Progenitor cell of endocrine pancreas (in vitro differentiated cells): ENCODE results near the gene MACROD2. TPM values are rescaled to one million over a fixed set of nuclear protein-coding genes. Genes with fewer than 3 reads are reported as not detected.

ENCODE experiments used
- DNase-seq: peaks from one replicate; pipeline ENCODE4 v3.0.0; 2021; ENCODE audit warnings: low spot score; ENCODE audit not compliant: unreplicated experiment
- H3K27ac Mint-ChIP-seq: 2 replicates; pipeline ENCODE4 v1.8.0; 2021; ENCODE audit warnings: mild to moderate bottlenecking, moderate library complexity, mixed read lengths
- H3K27me3 Mint-ChIP-seq: 2 replicates; pipeline ENCODE4 v1.8.0; 2021; ENCODE audit warnings: mixed read lengths
- H3K36me3 Mint-ChIP-seq: 2 replicates; pipeline ENCODE4 v1.8.0; 2022; ENCODE audit warnings: mixed read lengths; ENCODE audit not compliant: insufficient read depth
- H3K4me1 Mint-ChIP-seq: 2 replicates; pipeline ENCODE4 v1.8.0; 2021; ENCODE audit warnings: low read depth, mixed read lengths
- H3K4me3 Mint-ChIP-seq: 2 replicates; pipeline ENCODE4 v1.8.0; 2021; ENCODE audit warnings: low read depth, mild to moderate bottlenecking, moderate library complexity, mixed read lengths
- H3K9me3 Mint-ChIP-seq: 2 replicates; pipeline ENCODE4 v1.8.0; 2021; ENCODE audit warnings: low read depth, mixed read lengths
- total RNA-seq: library from RNA; stranded (reverse); gene quantifications from 2 replicates; pipeline ENCODE4 v1.2.1, GENCODE V29; 2021
- TF ChIP-seq, protein P1 (sequence below): fragments of 200-600 bp; sonication (generic); IDR thresholded peaks from one replicate; pipeline ENCODE4 v1.5.0; 2021; ENCODE audit warnings: antibody characterized with exemption, mild to moderate bottlenecking; ENCODE audit not compliant: unreplicated experiment

MACROD2 gene
- total RNA-seq, 1 donor from 2014 or later: 7.6 TPM

DNA sequence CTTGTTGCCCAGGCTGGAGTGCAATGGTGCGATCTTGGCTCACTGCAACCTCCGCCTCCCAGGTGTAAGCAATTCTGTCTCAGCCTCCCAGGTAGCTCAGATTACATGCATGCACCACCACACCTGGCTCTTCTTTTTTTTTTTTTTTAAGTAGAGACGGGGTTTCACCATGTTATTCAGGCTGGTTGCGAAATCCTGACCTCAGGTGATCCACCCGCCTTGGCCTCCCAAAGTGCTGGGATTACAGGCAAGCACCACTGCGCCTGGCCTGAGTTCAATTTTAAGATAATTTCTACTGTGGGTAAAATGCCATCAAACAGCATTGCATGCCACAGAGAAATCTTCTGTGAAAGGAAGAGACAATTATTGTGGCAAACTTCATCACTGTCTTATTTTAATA is 1944.8 kb downstream of the MACROD2 start:
- TF ChIP-seq, protein P1, sequence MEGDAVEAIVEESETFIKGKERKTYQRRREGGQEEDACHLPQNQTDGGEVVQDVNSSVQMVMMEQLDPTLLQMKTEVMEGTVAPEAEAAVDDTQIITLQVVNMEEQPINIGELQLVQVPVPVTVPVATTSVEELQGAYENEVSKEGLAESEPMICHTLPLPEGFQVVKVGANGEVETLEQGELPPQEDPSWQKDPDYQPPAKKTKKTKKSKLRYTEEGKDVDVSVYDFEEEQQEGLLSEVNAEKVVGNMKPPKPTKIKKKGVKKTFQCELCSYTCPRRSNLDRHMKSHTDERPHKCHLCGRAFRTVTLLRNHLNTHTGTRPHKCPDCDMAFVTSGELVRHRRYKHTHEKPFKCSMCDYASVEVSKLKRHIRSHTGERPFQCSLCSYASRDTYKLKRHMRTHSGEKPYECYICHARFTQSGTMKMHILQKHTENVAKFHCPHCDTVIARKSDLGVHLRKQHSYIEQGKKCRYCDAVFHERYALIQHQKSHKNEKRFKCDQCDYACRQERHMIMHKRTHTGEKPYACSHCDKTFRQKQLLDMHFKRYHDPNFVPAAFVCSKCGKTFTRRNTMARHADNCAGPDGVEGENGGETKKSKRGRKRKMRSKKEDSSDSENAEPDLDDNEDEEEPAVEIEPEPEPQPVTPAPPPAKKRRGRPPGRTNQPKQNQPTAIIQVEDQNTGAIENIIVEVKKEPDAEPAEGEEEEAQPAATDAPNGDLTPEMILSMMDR: no peak
- peaks cover 10% of the 10 kb centered on the region for H3K9me3 Mint-ChIP-seq
- H3K4me3 Mint-ChIP-seq: no peak overlapping the region
- H3K27me3 Mint-ChIP-seq: no peaks in the 10 kb centered on the region
- no peaks in the 10 kb centered on the region for H3K36me3 Mint-ChIP-seq
- H3K4me1 Mint-ChIP-seq: no peaks in the 10 kb centered on the region
- no peak overlapping the region for H3K27ac Mint-ChIP-seq
- DNase-seq: no peak

DNA sequence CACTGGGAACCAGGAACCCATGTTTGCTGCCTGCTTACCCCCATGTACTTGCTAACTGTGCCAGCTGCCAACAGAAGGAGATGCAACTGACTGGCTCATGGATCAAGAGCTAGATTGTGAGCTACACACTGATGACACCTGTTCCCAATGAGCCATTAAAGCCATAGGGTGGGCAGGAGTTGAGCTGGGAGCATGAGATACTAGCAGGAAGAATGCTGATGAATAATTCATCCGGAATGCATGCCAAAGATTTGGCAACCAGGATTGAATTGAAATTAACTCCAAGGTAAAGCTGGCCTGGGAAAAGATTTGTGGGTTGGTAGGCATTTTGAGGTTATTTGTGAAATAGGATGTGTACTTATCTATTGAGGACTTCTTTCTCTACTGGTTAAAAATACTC is 1946.8 kb downstream of the MACROD2 start:
- TF ChIP-seq, protein P1: no peak
- Mint-ChIP-seq H3K27ac (no peak overlapping the region), H3K9me3 (peaks cover 10% of the 10 kb centered on the region)

DNA sequence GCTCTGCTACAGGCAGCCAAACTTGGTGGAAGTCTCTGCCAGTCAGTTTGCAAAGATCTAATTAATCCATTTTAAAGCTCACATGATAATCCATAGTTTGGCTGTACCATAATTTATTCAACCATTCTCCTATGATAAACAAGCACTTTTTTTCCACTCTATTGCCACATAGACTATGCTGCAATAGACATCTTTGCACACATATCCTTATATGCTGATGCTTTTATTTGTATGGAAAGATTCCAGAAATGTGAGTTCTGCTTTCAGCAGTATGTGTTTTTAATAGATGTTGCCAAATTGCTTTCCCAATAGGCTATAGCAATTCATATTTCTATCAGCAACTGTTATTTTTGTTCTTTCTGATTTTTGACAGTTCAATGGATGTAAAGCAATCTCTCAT is 1950.0 kb downstream of the MACROD2 start:
- DNase-seq: no peak
- H3K27ac Mint-ChIP-seq: no peak overlapping the region
- TF ChIP-seq, protein P1: no peak
- no peaks in the 10 kb centered on the region for H3K9me3 Mint-ChIP-seq
- no peak overlapping the region for H3K4me3 Mint-ChIP-seq
- no peaks in the 10 kb centered on the region for H3K36me3 Mint-ChIP-seq
- H3K4me1 Mint-ChIP-seq: no peaks in the 10 kb centered on the region
- H3K27me3 Mint-ChIP-seq: no peaks in the 10 kb centered on the region

More for the DNA sequence above, 1946.8 kb downstream of the MACROD2 start:
- Mint-ChIP-seq H3K4me3 (no peak overlapping the region), H3K4me1 (no peaks in the 10 kb centered on the region), H3K27me3 (no peaks in the 10 kb centered on the region), H3K36me3 (no peaks in the 10 kb centered on the region)
- no peak for DNase-seq

DNA sequence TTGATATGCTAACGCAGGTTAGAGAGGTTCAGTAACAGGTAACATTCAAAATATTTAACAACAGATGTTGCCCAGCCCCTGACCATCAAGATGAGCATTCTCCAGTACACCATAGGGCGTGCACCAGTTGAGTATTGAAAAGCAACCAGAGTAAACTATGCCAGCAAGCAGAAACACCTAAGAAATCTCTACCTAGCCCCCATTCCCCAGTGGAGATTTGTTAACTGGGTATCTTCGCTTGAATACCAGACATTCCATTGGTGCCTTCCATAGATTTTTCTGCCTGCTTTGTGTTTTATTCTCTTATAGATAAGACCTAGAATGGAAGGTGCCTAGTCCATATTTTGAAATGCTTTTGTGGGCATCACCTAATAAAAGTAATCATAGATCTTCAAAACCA is 1954.1 kb downstream of the MACROD2 start:
- TF ChIP-seq, protein P1: no peak
- H3K9me3 Mint-ChIP-seq: no peaks in the 10 kb centered on the region
- H3K4me3 Mint-ChIP-seq: no peak overlapping the region
- H3K27me3 Mint-ChIP-seq: no peaks in the 10 kb centered on the region
- no peak for DNase-seq
- no peaks in the 10 kb centered on the region for H3K4me1 Mint-ChIP-seq
- H3K27ac Mint-ChIP-seq: no peak overlapping the region
- H3K36me3 Mint-ChIP-seq: no peaks in the 10 kb centered on the region

DNA sequence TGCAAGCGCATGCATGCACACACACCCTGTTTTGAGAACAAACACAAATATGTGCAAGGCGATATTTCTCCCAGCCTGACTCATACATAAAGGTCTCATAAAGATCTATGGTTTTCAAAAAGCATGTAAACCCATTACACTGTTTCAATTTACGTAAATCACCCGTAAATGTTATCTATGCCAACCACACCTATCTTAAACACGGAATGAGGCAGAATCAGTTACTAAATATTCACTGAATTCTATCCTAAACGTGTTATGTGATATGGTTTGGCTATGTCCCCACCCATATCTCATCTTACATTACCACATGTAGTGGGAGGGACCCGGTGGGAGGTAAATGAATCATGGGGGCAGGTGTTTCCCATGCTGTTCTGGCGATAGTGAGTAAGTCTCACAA is 1956.3 kb downstream of the MACROD2 start:
- H3K4me3 Mint-ChIP-seq: no peak overlapping the region
- no peaks in the 10 kb centered on the region for H3K27me3 Mint-ChIP-seq
- H3K9me3 Mint-ChIP-seq: no peaks in the 10 kb centered on the region
- H3K27ac Mint-ChIP-seq: no peak overlapping the region
- H3K4me1 Mint-ChIP-seq: no peaks in the 10 kb centered on the region
- no peak for DNase-seq
- TF ChIP-seq, protein P1: no peak
- no peaks in the 10 kb centered on the region for H3K36me3 Mint-ChIP-seq
